Measurements from ENCODE around the gene RP9. TPM values are rescaled to one million over a fixed set of nuclear protein-coding genes. Genes with fewer than 3 reads are reported as not detected.

The RP9 gene
- total and polyA plus RNA-seq, 2 of the 4 experiments (the other 2 are of a cell fraction): 9.5 to 18.1 TPM

DNA sequence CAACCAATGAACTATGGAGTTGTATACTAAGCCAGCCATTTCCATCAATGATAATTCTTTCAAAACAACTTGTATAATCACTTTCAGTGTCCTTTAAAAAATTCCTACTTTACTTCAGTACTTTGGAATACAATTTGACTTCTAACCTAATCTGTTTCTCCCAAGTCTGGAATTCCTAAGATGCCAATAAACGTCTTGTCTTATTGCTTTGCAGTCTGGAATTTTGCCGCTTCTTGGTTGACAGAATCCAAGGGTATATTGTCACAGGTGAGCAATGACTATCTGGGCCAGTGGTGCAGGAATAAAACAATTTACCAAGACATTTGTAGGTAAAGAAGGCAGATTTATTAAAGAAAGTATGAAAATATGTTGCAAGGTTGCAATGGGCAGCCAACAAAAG, 21.8 kb downstream of the RP9 start:
- in situ Hi-C loops (cut with MboI; ENCODE audit: low sequenced_read_pairs): no loop called here
- no peak for ATAC-seq (ENCODE audit: low read depth)
- dilution Hi-C loops (cut with HindIII; ENCODE audit: low sequenced_read_pairs, unreplicated experiment): no loop called here

More for the DNA sequence above, 21.8 kb downstream of the RP9 start:
- Histone ChIP-seq H3K14ac (replicated peaks; ENCODE audit: low read depth, low read length) (no peak overlapping the region), H4K20me1 (ENCODE audit: insufficient read depth, low read length) (no peaks in the 10 kb centered on the region), H2AFZ (replicated peaks; ENCODE audit: low read length, poor library complexity) (no peak overlapping the region), H2BK5ac (ENCODE audit: low read depth, low read length, poor library complexity, severe bottlenecking) (no peak overlapping the region), H3K9ac (ENCODE audit: low read depth, low read length) (no peak overlapping the region), H3K56ac (ENCODE audit: extremely low read depth, insufficient read depth, low read length) (no peak overlapping the region), H3K4ac (ENCODE audit: low read depth, low read length) (no peak overlapping the region), H4K8ac (ENCODE audit: low read depth in 2 of 2, low read length in 2 of 2) (no peak overlapping the region), H3K18ac (ENCODE audit: low read depth, low read length) (no peak overlapping the region), H2BK15ac (ENCODE audit: low read depth, low read length) (no peak overlapping the region), H3K9me3 (ENCODE audit: control insufficient read depth, insufficient read depth, low read length) (peaks cover 2% of the 10 kb centered on the region; the same call in 1 of the 2 replicates), H3K79me1 (ENCODE audit: low read depth in 1 of 2, low read length in 2 of 2) (0 out of 4 replicates have a peak, but pooled peaks cover 0 to 9% of the 10 kb centered on the region in 2 experiments), H2BK20ac (ENCODE audit: low read depth, low read length) (no peak overlapping the region), H3K23ac (ENCODE audit: low read depth, low read length) (no peak overlapping the region), H4K5ac (ENCODE audit: low read depth, low read length) (no peak overlapping the region), H3K9me1 (ENCODE audit: insufficient read depth, low read length) (peaks cover 6% of the 10 kb centered on the region), H2BK120ac (ENCODE audit: low read depth, low read length) (no peak overlapping the region), H3K36me3 (ENCODE audit: control insufficient read depth, insufficient read depth, low read length) (no peaks in the 10 kb centered on the region), H3K4me3 (ENCODE audit: insufficient read depth, low read depth, low read length) (no peak overlapping the region), H3K27me3 (ENCODE audit: control insufficient read depth, insufficient read depth, low read length) (no peaks in the 10 kb centered on the region), H2AK9ac (replicated peaks; ENCODE audit: low read depth, low read length, poor library complexity) (no peak overlapping the region), H4K91ac (ENCODE audit: insufficient read depth, low read depth, low read length) (no peak overlapping the region), H3K4me2 (ENCODE audit: low read depth, low read length) (no peak overlapping the region), H3K4me1 (ENCODE audit: control insufficient read depth, insufficient read depth, low read length) (peaks cover 5% of the 10 kb centered on the region; the same call in 1 of the 2 replicates), H2AK5ac (ENCODE audit: low read depth, low read length) (no peak overlapping the region), H3K27ac (ENCODE audit: insufficient read depth, low read length) (no peak overlapping the region)
- ChIA-PET CTCF (no interaction called here), POLR2A (ENCODE audit: unreplicated experiment) (no interaction called here)
- TF ChIP-seq CTCF (conservative IDR thresholded peaks at IDR 0.05; ENCODE audit: low read depth, low read length): no peak
- TF ChIP-seq MAFK (IDR thresholded peaks at IDR 0.05; ENCODE audit: low read depth, low read length): no peak
- no peak for TF ChIP-seq POLR2A (IDR thresholded peaks at IDR 0.05; ENCODE audit: low read depth, low read length)
- TF ChIP-seq BHLHE40 (IDR thresholded peaks at IDR 0.05; ENCODE audit: low read depth, low read length): no peak
- no peak for TF ChIP-seq CEBPB (IDR thresholded peaks at IDR 0.05; ENCODE audit: low read depth, low read length)
- no peak for TF ChIP-seq SMC3 (IDR thresholded peaks at IDR 0.05; ENCODE audit: low read depth, low read length)
- TF ChIP-seq RCOR1 (IDR thresholded peaks at IDR 0.05; ENCODE audit: insufficient replicate concordance, low read length): no peak
- no peak for TF ChIP-seq MXI1 (IDR thresholded peaks at IDR 0.05; ENCODE audit: borderline replicate concordance, low read depth, low read length)
- intact Hi-C loops (cut with micrococcal nuclease): no loop called here
- no CpG with 5 or more reads among the region's 2 CpGs for WGBS, 2 experiments (ENCODE audit: extremely low coverage in 2 of 2, insufficient read length in 1 of 2)
- no TSS peak for BruUV-seq (replicated peaks)
- no peak for DNase-seq
